Measurements from ENCODE around the gene IPP. TPM values are rescaled to one million over a fixed set of nuclear protein-coding genes. Genes with fewer than 3 reads are reported as not detected.
A peak's percentile ranks its signal among the peaks of the same experiment; 100 is the strongest.
"Not testable (repeated sequence)": the region's sequence is repeated elsewhere in the genome, so short reads cannot be mapped to it uniquely, and the experiment has no call there.

The IPP gene
- total RNA-seq, 1 experiment from 2014 or later = 5.2 TPM

- H3K9me3 ChIP-seq = no peaks in the 10 kb centered on the region
- H3K4me3 ChIP-seq = no peak overlapping the region
- DNase-seq = no peak
- no peaks in the 10 kb centered on the region for H3K27me3 ChIP-seq
- H3K36me3 ChIP-seq = no peaks in the 10 kb centered on the region
Measured at GRCh38 chr1:45752441-45753052, 2.1 kb upstream of the IPP start.

- Histone ChIP-seq H3K9me3 (no peaks in the 10 kb centered on the region), H3K4me3 (no peak overlapping the region), H3K27me3 (no peaks in the 10 kb centered on the region), H3K36me3 (no peaks in the 10 kb centered on the region)
- DNase-seq = no peak
Measured at GRCh38 chr1:45752014-45752413, 1.6 kb upstream of the IPP start.

GRCh38 chr1:45751039-45751838 lies 786 bp upstream of the IPP start:
- peak overlapping the region; percentile 76 for H3K4me3 ChIP-seq
- H3K27me3 ChIP-seq, H3K9me3 ChIP-seq, DNase-seq, H3K36me3 ChIP-seq: not testable (repeated sequence)

GRCh38 chr1:45746922-45747321 lies 3.5 kb downstream of the IPP start:
- H3K36me3 ChIP-seq = peaks cover 3% of the 10 kb centered on the region; the same call in 1 of the 2 replicates
- no peaks in the 10 kb centered on the region for H3K27me3 ChIP-seq
- DNase-seq = no peak
- H3K9me3 ChIP-seq = no peaks in the 10 kb centered on the region
- no peak overlapping the region for H3K4me3 ChIP-seq

GRCh38 chr1:45739641-45740156 lies 10.8 kb downstream of the IPP start:
- not testable (repeated sequence) for H3K36me3 ChIP-seq, H3K4me3 ChIP-seq, H3K9me3 ChIP-seq, DNase-seq, H3K27me3 ChIP-seq

- no peaks in the 10 kb centered on the region for H3K27me3 ChIP-seq
- no peak for DNase-seq
- H3K4me3 ChIP-seq = no peak overlapping the region
- no peaks in the 10 kb centered on the region for H3K36me3 ChIP-seq
- H3K9me3 ChIP-seq = no peaks in the 10 kb centered on the region
Measured at GRCh38 chr1:45739137-45739536, 11.3 kb downstream of the IPP start.

GRCh38 chr1:45730780-45731319 lies 19.6 kb downstream of the IPP start:
- Histone ChIP-seq H3K36me3 (no peaks in the 10 kb centered on the region), H3K27me3 (no peaks in the 10 kb centered on the region)

GRCh38 chr1:45730075-45730779 lies 20.2 kb downstream of the IPP start:
- no peaks in the 10 kb centered on the region for H3K36me3 ChIP-seq
- no peaks in the 10 kb centered on the region for H3K27me3 ChIP-seq
- no peak overlapping the region for H3K4me3 ChIP-seq
- DNase-seq = no peak
- H3K9me3 ChIP-seq = no peaks in the 10 kb centered on the region

More at GRCh38 chr1:45730780-45731319, 19.6 kb downstream of the IPP start:
- H3K4me3 ChIP-seq = no peak overlapping the region
- no peaks in the 10 kb centered on the region for H3K9me3 ChIP-seq
- no peak for DNase-seq

GRCh38 chr1:45726007-45726406 lies 24.4 kb downstream of the IPP start:
- not testable (repeated sequence) for H3K27me3 ChIP-seq, H3K9me3 ChIP-seq, DNase-seq, H3K36me3 ChIP-seq, H3K4me3 ChIP-seq

GRCh38 chr1:45723248-45723930 lies 27.1 kb downstream of the IPP start:
- no peak overlapping the region for H3K4me3 ChIP-seq
- H3K36me3 ChIP-seq = no peaks in the 10 kb centered on the region
- no peak for DNase-seq
- no peaks in the 10 kb centered on the region for H3K27me3 ChIP-seq
- H3K9me3 ChIP-seq = no peaks in the 10 kb centered on the region

- no peak overlapping the region for H3K4me3 ChIP-seq
- H3K36me3 ChIP-seq = no peaks in the 10 kb centered on the region
- H3K9me3 ChIP-seq = no peaks in the 10 kb centered on the region
- DNase-seq = no peak
- no peaks in the 10 kb centered on the region for H3K27me3 ChIP-seq
Measured at GRCh38 chr1:45722809-45723208, 27.6 kb downstream of the IPP start.

- no peak for DNase-seq
- H3K4me3 ChIP-seq = no peak overlapping the region
- no peaks in the 10 kb centered on the region for H3K36me3 ChIP-seq
- no peaks in the 10 kb centered on the region for H3K9me3 ChIP-seq
- no peaks in the 10 kb centered on the region for H3K27me3 ChIP-seq
Measured at GRCh38 chr1:45721207-45721606, 29.2 kb downstream of the IPP start.

GRCh38 chr1:45718289-45718688 lies 32.2 kb downstream of the IPP start:
- DNase-seq = no peak
- Histone ChIP-seq H3K27me3 (no peaks in the 10 kb centered on the region), H3K36me3 (no peaks in the 10 kb centered on the region), H3K4me3 (no peak overlapping the region), H3K9me3 (no peaks in the 10 kb centered on the region)

- not testable (repeated sequence) for H3K27me3 ChIP-seq, H3K9me3 ChIP-seq, H3K36me3 ChIP-seq, H3K4me3 ChIP-seq
- peak; percentile 13 for DNase-seq
Measured at GRCh38 chr1:45717386-45717785, 33.1 kb downstream of the IPP start.

- no peaks in the 10 kb centered on the region for H3K9me3 ChIP-seq
- no peak for DNase-seq
- H3K27me3 ChIP-seq = no peaks in the 10 kb centered on the region
- no peaks in the 10 kb centered on the region for H3K36me3 ChIP-seq
- H3K4me3 ChIP-seq = no peak overlapping the region
Measured at GRCh38 chr1:45716700-45717099, 33.8 kb downstream of the IPP start.

GRCh38 chr1:45713711-45714110 lies 36.7 kb downstream of the IPP start:
- no peak for DNase-seq
- Histone ChIP-seq H3K27me3 (no peaks in the 10 kb centered on the region), H3K4me3 (no peak overlapping the region), H3K36me3 (no peaks in the 10 kb centered on the region), H3K9me3 (no peaks in the 10 kb centered on the region)

GRCh38 chr1:45704637-45705036 lies 45.8 kb downstream of the IPP start:
- H3K36me3 ChIP-seq = no peaks in the 10 kb centered on the region
- no peaks in the 10 kb centered on the region for H3K27me3 ChIP-seq
- H3K9me3 ChIP-seq = no peaks in the 10 kb centered on the region; the same call in 1 of the 2 replicates
- H3K4me3 ChIP-seq = no peak overlapping the region
- no peak for DNase-seq

All from MG63 (cell line).